GM21528 (cell line): ENCODE measurements around the gene PPM1E.
"Not testable (repeated sequence)": the region's sequence is repeated elsewhere in the genome, so short reads cannot be mapped to it uniquely, and the experiment has no call there.

Experiments used
- ATAC-seq: cut with Tn5 transposase; IDR thresholded peaks from one replicate; pipeline ENCODE4 v1.9.1; 2021; ENCODE audit warnings: mild to moderate bottlenecking, moderate library complexity; ENCODE audit not compliant: unreplicated experiment, low FRiP score

Gene PPM1E

GRCh38 chr17:58936295-58936694, 180.6 kb downstream of the PPM1E start:
- no peak for ATAC-seq

GRCh38 chr17:58944166-58944565, 188.5 kb downstream of the PPM1E start:
- ATAC-seq: no peak

- no peak for ATAC-seq
Observed at GRCh38 chr17:58947411-58947810, 191.8 kb downstream of the PPM1E start.

GRCh38 chr17:58947824-58948223, 192.2 kb downstream of the PPM1E start:
- ATAC-seq: no peak

- ATAC-seq: not testable (repeated sequence)
Observed at GRCh38 chr17:58954358-58954757, 198.7 kb downstream of the PPM1E start.

GRCh38 chr17:58956997-58957724, 201.5 kb downstream of the PPM1E start:
- no peak for ATAC-seq

GRCh38 chr17:58957725-58958073, 202.0 kb downstream of the PPM1E start:
- not testable (repeated sequence) for ATAC-seq

GRCh38 chr17:58960068-58960467, 204.4 kb downstream of the PPM1E start:
- ATAC-seq: no peak

- ATAC-seq: no peak
Observed at GRCh38 chr17:58965221-58965620, 209.6 kb downstream of the PPM1E start.

GRCh38 chr17:58966208-58966607, 210.6 kb downstream of the PPM1E start:
- ATAC-seq: no peak

GRCh38 chr17:58968426-58969061, 212.9 kb downstream of the PPM1E start:
- ATAC-seq: no peak

- no peak for ATAC-seq
Observed at GRCh38 chr17:58969156-58969555, 213.5 kb downstream of the PPM1E start.

- no peak for ATAC-seq
Observed at GRCh38 chr17:58969612-58970011, 214.0 kb downstream of the PPM1E start.

GRCh38 chr17:58970609-58971450, 215.2 kb downstream of the PPM1E start:
- ATAC-seq: no peak

- ATAC-seq: no peak
Observed at GRCh38 chr17:58974354-58974753, 218.7 kb downstream of the PPM1E start.

- ATAC-seq: no peak
Observed at GRCh38 chr17:58976541-58976940, 220.9 kb downstream of the PPM1E start.

- no peak for ATAC-seq
Observed at GRCh38 chr17:58980706-58981481, 225.2 kb downstream of the PPM1E start.

- ATAC-seq: no peak
Observed at GRCh38 chr17:58982626-58983025, 227.0 kb downstream of the PPM1E start.

- ATAC-seq: no peak
Observed at GRCh38 chr17:58985367-58985766, 229.7 kb downstream of the PPM1E start.

GRCh38 chr17:58985971-58986370, 230.3 kb downstream of the PPM1E start:
- no peak for ATAC-seq

GRCh38 chr17:58989629-58990028, 234.0 kb downstream of the PPM1E start:
- ATAC-seq: no peak
